Stimulated activated CD8-positive, alpha-beta memory T cell treated with anti-CD3 and anti-CD28 coated beads, Interleukin-7, amount 100 ng/mL, for 4 hours (primary cell): ENCODE results near the gene ZFPL1.

Experiments
- DNase-seq, 2 donors: peaks; one replicate each; pipeline ENCODE4 v3.0.0-alpha.2; 2020; ENCODE audit warnings: low read depth in 2 of 2

ZFPL1 gene

GRCh38 chr11:65129649-65130441 is 45.8 kb downstream of the ZFPL1 start:
- DNase-seq = no peak

- DNase-seq = no peak
These were observed 46.8 kb downstream of the ZFPL1 start for GRCh38 chr11:65130631-65131416.

GRCh38 chr11:65131417-65131776 is 47.4 kb downstream of the ZFPL1 start:
- DNase-seq = no peak

GRCh38 chr11:65131895-65132237 is 47.8 kb downstream of the ZFPL1 start:
- no peak for DNase-seq

GRCh38 chr11:65132238-65132987 is 48.4 kb downstream of the ZFPL1 start:
- DNase-seq = no peak

GRCh38 chr11:65132988-65133700 is 49.1 kb downstream of the ZFPL1 start:
- DNase-seq = peak in 1 of 2 donors; percentile 27

GRCh38 chr11:65133724-65134123 is 49.7 kb downstream of the ZFPL1 start:
- no peak for DNase-seq

- DNase-seq = peak; percentile 88 to 89
These were observed 50.4 kb downstream of the ZFPL1 start, which contains the start of gene SYVN1 for GRCh38 chr11:65134240-65134951. SYVN1 (minus strand) TSS chr11:65134519; CDS start chr11:65133601, 918 bp downstream.

- DNase-seq = peak; percentile 72 to 80
These were observed 51.1 kb downstream of the ZFPL1 start for GRCh38 chr11:65134952-65135632.

GRCh38 chr11:65135633-65136145 is 51.7 kb downstream of the ZFPL1 start:
- DNase-seq = no peak

- DNase-seq = no peak
These were observed 52.6 kb downstream of the ZFPL1 start for GRCh38 chr11:65136515-65137096.
